GM11168 (cell line): ENCODE measurements around the gene TMED10.
"Not testable (repeated sequence)": the region's sequence is repeated elsewhere in the genome, so short reads cannot be mapped to it uniquely, and the experiment has no call there.

Experiments used
- in situ Hi-C: fragments of 300-500 bp; cut with MboI; formaldehyde crosslinking; loops from one replicate; pipeline ENCODE4 v1.12.0; 2022; ENCODE audit warnings: low sequenced_read_pairs; ENCODE audit not compliant: unreplicated experiment

TMED10 gene

GRCh38 chr14:75196064-75196463 is 19.7 kb upstream of the TMED10 start:
- in situ Hi-C loops, result no loop called here

- in situ Hi-C loops, result no loop called here
Measured at GRCh38 chr14:75191100-75191499, 14.7 kb upstream of the TMED10 start.

- in situ Hi-C loops, result no loop called here
Measured at GRCh38 chr14:75190023-75190422, 13.6 kb upstream of the TMED10 start.

- in situ Hi-C loops, result no loop called here
Measured at GRCh38 chr14:75188520-75189268, 12.3 kb upstream of the TMED10 start.

GRCh38 chr14:75188086-75188485 is 11.7 kb upstream of the TMED10 start:
- in situ Hi-C loops, result no loop called here

GRCh38 chr14:75186953-75187352 is 10.5 kb upstream of the TMED10 start:
- in situ Hi-C loops, result no loop called here

GRCh38 chr14:75185251-75186040 is 9.0 kb upstream of the TMED10 start:
- in situ Hi-C loops, result no loop called here

- in situ Hi-C loops, result no loop called here
Measured at GRCh38 chr14:75184492-75184891, 8.1 kb upstream of the TMED10 start.

GRCh38 chr14:75184039-75184438 is 7.6 kb upstream of the TMED10 start:
- in situ Hi-C loops, result no loop called here

- in situ Hi-C loops, result no loop called here
Measured at GRCh38 chr14:75183225-75183624, 6.8 kb upstream of the TMED10 start.

GRCh38 chr14:75182821-75183220 is 6.4 kb upstream of the TMED10 start:
- in situ Hi-C loops, result no loop called here

GRCh38 chr14:75182163-75182562 is 5.8 kb upstream of the TMED10 start:
- in situ Hi-C loops, result not testable (repeated sequence)

- in situ Hi-C loops, result no loop called here
Measured at GRCh38 chr14:75181293-75182062, 5.1 kb upstream of the TMED10 start.

GRCh38 chr14:75175677-75176141 is 703 bp downstream of the TMED10 start:
- in situ Hi-C loops, result no loop called here

- in situ Hi-C loops, result no loop called here
Measured at GRCh38 chr14:75174066-75174465, 2.3 kb downstream of the TMED10 start.

GRCh38 chr14:75170772-75171171 is 5.6 kb downstream of the TMED10 start:
- in situ Hi-C loops, result no loop called here

GRCh38 chr14:75168586-75169335 is 7.7 kb downstream of the TMED10 start:
- in situ Hi-C loops, result no loop called here

GRCh38 chr14:75167325-75167724 is 9.1 kb downstream of the TMED10 start:
- in situ Hi-C loops, result no loop called here

- in situ Hi-C loops, result no loop called here
Measured at GRCh38 chr14:75165586-75166391, 10.6 kb downstream of the TMED10 start.
